ENCODE measurements around the gene HSPA4. TPM values are rescaled to one million over a fixed set of nuclear protein-coding genes. Genes with fewer than 3 reads are reported as not detected.

Gene HSPA4
- total RNA-seq, 4 donors from 2014 or later, result 32.8 to 48.3 (median 45.4) TPM

- Histone ChIP-seq H3K4me3 (no peak overlapping the region), H3K27me3 (no peaks in the 10 kb centered on the region), H3K36me3 (no peaks in the 10 kb centered on the region), H3K27ac (no peak overlapping the region), H3K4me1 (no peaks in the 10 kb centered on the region), H3K9me3 (no peaks in the 10 kb centered on the region)
- WGBS, 2 donors, result 94 to 100% methylated on average over 2 of the region's 2 CpGs
- no peak for TF ChIP-seq POLR2A (IDR thresholded peaks at IDR 0.05)
- TF ChIP-seq EP300 (IDR thresholded peaks at IDR 0.05), result no peak
- no peak for TF ChIP-seq CTCF (IDR thresholded peaks at IDR 0.05)
- no peak for DNase-seq (ENCODE audit: low spot score in 2 of 2)
These were observed 71.5 kb downstream of the HSPA4 start for GRCh38 chr5:133123297-133123696.

- no peak for TF ChIP-seq EP300 (IDR thresholded peaks at IDR 0.05)
- TF ChIP-seq POLR2A (IDR thresholded peaks at IDR 0.05), result no peak
- no peak for TF ChIP-seq CTCF (IDR thresholded peaks at IDR 0.05)
- Histone ChIP-seq H3K9me3 (no peaks in the 10 kb centered on the region), H3K27ac (no peak overlapping the region), H3K36me3 (no peaks in the 10 kb centered on the region), H3K4me3 (no peak overlapping the region), H3K4me1 (peaks cover 0 to 6% (median 0%) of the 10 kb centered on the region in 4 donors), H3K27me3 (no peaks in the 10 kb centered on the region)
- WGBS, 2 donors, result 53 to 60% methylated on average over 4 of the region's 4 CpGs
- no peak for DNase-seq (ENCODE audit: low spot score in 2 of 2)
These were observed 73.1 kb downstream of the HSPA4 start for GRCh38 chr5:133124891-133125290.

- TF ChIP-seq POLR2A (IDR thresholded peaks at IDR 0.05), result no peak
- TF ChIP-seq CTCF (IDR thresholded peaks at IDR 0.05), result no peak
- TF ChIP-seq EP300 (IDR thresholded peaks at IDR 0.05), result no peak
- Histone ChIP-seq H3K27ac (no peak overlapping the region), H3K9me3 (no peaks in the 10 kb centered on the region), H3K36me3 (no peaks in the 10 kb centered on the region), H3K4me3 (no peak overlapping the region), H3K27me3 (no peaks in the 10 kb centered on the region), H3K4me1 (peaks cover 0 to 12% (median 0%) of the 10 kb centered on the region in 4 donors)
- WGBS, 2 donors, result 78 to 81% methylated on average over 1 of the region's 1 CpG
- no peak for DNase-seq (ENCODE audit: low spot score in 2 of 2)
These were observed 76.3 kb downstream of the HSPA4 start for GRCh38 chr5:133128066-133128465.

- DNase-seq (ENCODE audit: low spot score in 2 of 2), result no peak
- Histone ChIP-seq H3K4me3 (no peak overlapping the region), H3K4me1 (peaks cover 0 to 12% (median 0%) of the 10 kb centered on the region in 4 donors), H3K27ac (no peak overlapping the region), H3K27me3 (no peaks in the 10 kb centered on the region), H3K36me3 (no peaks in the 10 kb centered on the region), H3K9me3 (no peaks in the 10 kb centered on the region)
- TF ChIP-seq EP300 (IDR thresholded peaks at IDR 0.05) (no peak), POLR2A (IDR thresholded peaks at IDR 0.05) (no peak), CTCF (IDR thresholded peaks at IDR 0.05) (no peak)
- 49 to 57% methylated on average over 6 of the region's 6 CpGs for WGBS, 2 donors
These were observed 77.5 kb downstream of the HSPA4 start for GRCh38 chr5:133129289-133129688.

- peaks cover 0 to 12% (median 0%) of the 10 kb centered on the region in 4 donors for H3K4me1 ChIP-seq
- no peak for DNase-seq (ENCODE audit: low spot score in 2 of 2)
- H3K36me3 ChIP-seq, result no peaks in the 10 kb centered on the region
- no peaks in the 10 kb centered on the region for H3K9me3 ChIP-seq
- TF ChIP-seq CTCF (IDR thresholded peaks at IDR 0.05), result no peak
- no peak for TF ChIP-seq POLR2A (IDR thresholded peaks at IDR 0.05)
- no peak for TF ChIP-seq EP300 (IDR thresholded peaks at IDR 0.05)
- H3K27ac ChIP-seq, result no peak overlapping the region
- WGBS, 2 donors, result 46 to 53% methylated on average over 3 of the region's 3 CpGs
- no peak overlapping the region for H3K4me3 ChIP-seq
- H3K27me3 ChIP-seq, result no peaks in the 10 kb centered on the region
These were observed 78.1 kb downstream of the HSPA4 start for GRCh38 chr5:133129950-133130349.
